Measurements from ENCODE around the gene RNASEH1. TPM values are rescaled to one million over a fixed set of nuclear protein-coding genes. Genes with fewer than 3 reads are reported as not detected.

RNASEH1 gene
- total and polyA plus RNA-seq, 2 of the 13 experiments (the other 11 are each of a cell fraction or from before 2014, with no cell fraction given) = 14.5 to 57.4 TPM

DNA sequence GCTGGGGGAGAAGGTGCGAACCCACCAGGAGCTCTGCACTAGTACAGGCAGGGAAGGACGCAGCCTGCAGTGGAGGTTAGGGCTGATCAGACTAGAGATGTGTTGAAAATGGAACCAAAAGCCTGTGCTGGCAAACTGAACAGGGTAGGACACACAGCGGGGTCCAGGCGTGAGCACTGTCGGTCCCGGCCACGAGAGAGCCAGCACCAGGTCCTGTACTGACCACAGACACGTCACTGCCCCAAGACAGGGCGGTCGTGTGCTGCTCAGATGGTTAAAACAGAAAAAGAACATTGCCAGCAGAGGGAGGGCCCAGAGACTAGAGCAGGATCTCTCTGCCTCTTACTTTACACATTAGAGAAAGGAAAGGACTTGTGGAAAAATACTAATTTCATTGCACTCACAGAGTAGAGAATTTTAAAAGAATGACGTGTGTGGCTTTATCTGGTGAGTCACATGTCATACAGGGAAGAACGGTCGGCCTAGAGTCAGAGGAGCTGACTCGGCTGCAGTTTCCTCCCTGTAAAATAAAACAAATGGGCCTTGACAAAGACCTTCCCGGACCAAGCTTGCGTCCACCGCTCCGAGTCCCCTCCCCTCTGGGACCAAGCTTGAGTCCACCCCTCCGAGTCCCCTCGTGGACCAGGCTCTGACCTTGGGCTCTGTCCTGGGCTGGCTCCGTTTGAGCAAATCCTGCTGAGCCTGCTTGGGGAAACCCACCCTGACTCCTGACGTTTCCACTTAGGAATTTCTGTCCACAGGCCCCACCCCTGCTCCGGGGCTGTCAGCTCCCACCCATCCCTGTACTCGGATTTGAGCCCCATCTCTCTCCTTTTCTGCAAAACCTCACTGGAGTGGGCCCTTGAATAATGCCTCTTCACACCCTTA is 22.1 kb downstream of the RNASEH1 start (continued):
- TF ChIP-seq, protein P1, sequence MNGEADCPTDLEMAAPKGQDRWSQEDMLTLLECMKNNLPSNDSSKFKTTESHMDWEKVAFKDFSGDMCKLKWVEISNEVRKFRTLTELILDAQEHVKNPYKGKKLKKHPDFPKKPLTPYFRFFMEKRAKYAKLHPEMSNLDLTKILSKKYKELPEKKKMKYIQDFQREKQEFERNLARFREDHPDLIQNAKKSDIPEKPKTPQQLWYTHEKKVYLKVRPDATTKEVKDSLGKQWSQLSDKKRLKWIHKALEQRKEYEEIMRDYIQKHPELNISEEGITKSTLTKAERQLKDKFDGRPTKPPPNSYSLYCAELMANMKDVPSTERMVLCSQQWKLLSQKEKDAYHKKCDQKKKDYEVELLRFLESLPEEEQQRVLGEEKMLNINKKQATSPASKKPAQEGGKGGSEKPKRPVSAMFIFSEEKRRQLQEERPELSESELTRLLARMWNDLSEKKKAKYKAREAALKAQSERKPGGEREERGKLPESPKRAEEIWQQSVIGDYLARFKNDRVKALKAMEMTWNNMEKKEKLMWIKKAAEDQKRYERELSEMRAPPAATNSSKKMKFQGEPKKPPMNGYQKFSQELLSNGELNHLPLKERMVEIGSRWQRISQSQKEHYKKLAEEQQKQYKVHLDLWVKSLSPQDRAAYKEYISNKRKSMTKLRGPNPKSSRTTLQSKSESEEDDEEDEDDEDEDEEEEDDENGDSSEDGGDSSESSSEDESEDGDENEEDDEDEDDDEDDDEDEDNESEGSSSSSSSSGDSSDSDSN (CRISPR knock-in tag; IDR thresholded peaks at IDR 0.05) = peak; percentile 77
- TF ChIP-seq, protein P2, sequence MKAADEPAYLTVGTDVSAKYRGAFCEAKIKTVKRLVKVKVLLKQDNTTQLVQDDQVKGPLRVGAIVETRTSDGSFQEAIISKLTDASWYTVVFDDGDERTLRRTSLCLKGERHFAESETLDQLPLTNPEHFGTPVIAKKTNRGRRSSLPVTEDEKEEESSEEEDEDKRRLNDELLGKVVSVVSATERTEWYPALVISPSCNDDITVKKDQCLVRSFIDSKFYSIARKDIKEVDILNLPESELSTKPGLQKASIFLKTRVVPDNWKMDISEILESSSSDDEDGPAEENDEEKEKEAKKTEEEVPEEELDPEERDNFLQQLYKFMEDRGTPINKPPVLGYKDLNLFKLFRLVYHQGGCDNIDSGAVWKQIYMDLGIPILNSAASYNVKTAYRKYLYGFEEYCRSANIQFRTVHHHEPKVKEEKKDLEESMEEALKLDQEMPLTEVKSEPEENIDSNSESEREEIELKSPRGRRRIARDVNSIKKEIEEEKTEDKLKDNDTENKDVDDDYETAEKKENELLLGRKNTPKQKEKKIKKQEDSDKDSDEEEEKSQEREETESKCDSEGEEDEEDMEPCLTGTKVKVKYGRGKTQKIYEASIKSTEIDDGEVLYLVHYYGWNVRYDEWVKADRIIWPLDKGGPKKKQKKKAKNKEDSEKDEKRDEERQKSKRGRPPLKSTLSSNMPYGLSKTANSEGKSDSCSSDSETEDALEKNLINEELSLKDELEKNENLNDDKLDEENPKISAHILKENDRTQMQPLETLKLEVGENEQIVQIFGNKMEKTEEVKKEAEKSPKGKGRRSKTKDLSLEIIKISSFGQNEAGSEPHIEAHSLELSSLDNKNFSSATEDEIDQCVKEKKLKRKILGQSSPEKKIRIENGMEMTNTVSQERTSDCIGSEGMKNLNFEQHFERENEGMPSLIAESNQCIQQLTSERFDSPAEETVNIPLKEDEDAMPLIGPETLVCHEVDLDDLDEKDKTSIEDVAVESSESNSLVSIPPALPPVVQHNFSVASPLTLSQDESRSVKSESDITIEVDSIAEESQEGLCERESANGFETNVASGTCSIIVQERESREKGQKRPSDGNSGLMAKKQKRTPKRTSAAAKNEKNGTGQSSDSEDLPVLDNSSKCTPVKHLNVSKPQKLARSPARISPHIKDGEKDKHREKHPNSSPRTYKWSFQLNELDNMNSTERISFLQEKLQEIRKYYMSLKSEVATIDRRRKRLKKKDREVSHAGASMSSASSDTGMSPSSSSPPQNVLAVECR (CRISPR knock-in tag; IDR thresholded peaks at IDR 0.05; ENCODE audit: borderline replicate concordance) = peak; percentile 68; the same call in 1 of the 2 replicates
- TF ChIP-seq, protein P3, sequence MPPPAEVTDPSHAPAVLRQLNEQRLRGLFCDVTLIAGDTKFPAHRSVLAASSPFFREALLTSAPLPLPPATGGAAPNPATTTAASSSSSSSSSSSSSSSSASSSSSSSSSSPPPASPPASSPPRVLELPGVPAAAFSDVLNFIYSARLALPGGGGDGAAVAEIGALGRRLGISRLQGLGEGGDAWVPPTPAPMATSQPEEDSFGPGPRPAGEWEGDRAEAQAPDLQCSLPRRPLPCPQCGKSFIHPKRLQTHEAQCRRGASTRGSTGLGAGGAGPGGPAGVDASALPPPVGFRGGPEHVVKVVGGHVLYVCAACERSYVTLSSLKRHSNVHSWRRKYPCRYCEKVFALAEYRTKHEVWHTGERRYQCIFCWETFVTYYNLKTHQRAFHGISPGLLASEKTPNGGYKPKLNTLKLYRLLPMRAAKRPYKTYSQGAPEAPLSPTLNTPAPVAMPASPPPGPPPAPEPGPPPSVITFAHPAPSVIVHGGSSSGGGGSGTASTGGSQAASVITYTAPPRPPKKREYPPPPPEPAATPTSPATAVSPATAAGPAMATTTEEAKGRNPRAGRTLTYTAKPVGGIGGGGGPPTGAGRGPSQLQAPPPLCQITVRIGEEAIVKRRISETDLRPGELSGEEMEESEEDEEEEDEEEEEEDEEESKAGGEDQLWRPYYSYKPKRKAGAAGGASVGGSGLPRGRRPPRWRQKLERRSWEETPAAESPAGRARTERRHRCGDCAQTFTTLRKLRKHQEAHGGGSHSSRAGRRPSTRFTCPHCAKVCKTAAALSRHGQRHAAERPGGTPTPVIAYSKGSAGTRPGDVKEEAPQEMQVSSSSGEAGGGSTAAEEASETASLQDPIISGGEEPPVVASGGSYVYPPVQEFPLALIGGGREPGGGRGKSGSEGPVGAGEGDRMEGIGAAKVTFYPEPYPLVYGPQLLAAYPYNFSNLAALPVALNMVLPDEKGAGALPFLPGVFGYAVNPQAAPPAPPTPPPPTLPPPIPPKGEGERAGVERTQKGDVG (CRISPR knock-in tag; IDR thresholded peaks at IDR 0.05; ENCODE audit: borderline replicate concordance) = no peak; the same call in 1 of the 2 replicates
- TF ChIP-seq KDM5B (CRISPR knock-in tag; IDR thresholded peaks at IDR 0.05; ENCODE audit: borderline replicate concordance) = peak; percentile 84
- TF ChIP-seq, protein P4, sequence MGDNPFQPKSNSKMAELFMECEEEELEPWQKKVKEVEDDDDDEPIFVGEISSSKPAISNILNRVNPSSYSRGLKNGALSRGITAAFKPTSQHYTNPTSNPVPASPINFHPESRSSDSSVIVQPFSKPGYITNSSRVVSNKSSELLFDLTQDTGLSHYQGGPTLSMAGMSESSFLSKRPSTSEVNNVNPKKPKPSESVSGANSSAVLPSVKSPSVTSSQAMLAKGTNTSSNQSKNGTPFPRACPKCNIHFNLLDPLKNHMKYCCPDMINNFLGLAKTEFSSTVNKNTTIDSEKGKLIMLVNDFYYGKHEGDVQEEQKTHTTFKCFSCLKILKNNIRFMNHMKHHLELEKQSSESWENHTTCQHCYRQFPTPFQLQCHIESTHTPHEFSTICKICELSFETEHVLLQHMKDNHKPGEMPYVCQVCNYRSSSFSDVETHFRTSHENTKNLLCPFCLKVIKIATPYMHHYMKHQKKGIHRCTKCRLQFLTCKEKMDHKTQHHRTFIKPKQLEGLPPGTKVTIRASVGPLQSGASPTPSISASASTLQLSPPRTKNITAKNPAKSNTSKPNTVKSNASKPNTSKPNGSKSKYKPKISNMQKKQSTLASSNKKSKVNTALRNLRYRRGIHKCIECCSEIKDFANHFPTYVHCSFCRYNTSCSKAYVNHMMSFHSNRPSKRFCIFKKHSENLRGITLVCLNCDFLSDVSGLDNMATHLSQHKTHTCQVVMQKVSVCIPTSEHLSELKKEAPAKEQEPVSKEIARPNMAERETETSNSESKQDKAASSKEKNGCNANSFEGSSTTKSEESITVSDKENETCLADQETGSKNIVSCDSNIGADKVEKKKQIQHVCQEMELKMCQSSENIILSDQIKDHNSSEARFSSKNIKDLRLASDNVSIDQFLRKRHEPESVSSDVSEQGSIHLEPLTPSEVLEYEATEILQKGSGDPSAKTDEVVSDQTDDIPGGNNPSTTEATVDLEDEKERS (CRISPR knock-in tag; IDR thresholded peaks at IDR 0.05) = peak; percentile 71
- TF ChIP-seq GATA4 (IDR thresholded peaks at IDR 0.05; ENCODE audit: borderline replicate concordance, low read depth) = 0 out of 2 replicates have a peak, but pooled peaks have one; percentile 15
- TF ChIP-seq ZNF484 (CRISPR knock-in tag; IDR thresholded peaks at IDR 0.05; ENCODE audit: borderline replicate concordance, low read depth) = no peak
- TF ChIP-seq HOXD1 (CRISPR knock-in tag; IDR thresholded peaks at IDR 0.05) = no peak
- no peak for TF ChIP-seq FOXP1 (IDR thresholded peaks at IDR 0.05)
- TF ChIP-seq FOXP1 (CRISPR knock-in tag; IDR thresholded peaks at IDR 0.05) = no peak
- TF ChIP-seq, protein P5, sequence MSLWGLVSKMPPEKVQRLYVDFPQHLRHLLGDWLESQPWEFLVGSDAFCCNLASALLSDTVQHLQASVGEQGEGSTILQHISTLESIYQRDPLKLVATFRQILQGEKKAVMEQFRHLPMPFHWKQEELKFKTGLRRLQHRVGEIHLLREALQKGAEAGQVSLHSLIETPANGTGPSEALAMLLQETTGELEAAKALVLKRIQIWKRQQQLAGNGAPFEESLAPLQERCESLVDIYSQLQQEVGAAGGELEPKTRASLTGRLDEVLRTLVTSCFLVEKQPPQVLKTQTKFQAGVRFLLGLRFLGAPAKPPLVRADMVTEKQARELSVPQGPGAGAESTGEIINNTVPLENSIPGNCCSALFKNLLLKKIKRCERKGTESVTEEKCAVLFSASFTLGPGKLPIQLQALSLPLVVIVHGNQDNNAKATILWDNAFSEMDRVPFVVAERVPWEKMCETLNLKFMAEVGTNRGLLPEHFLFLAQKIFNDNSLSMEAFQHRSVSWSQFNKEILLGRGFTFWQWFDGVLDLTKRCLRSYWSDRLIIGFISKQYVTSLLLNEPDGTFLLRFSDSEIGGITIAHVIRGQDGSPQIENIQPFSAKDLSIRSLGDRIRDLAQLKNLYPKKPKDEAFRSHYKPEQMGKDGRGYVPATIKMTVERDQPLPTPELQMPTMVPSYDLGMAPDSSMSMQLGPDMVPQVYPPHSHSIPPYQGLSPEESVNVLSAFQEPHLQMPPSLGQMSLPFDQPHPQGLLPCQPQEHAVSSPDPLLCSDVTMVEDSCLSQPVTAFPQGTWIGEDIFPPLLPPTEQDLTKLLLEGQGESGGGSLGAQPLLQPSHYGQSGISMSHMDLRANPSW (CRISPR knock-in tag; IDR thresholded peaks at IDR 0.05; ENCODE audit: borderline replicate concordance) = 0 out of 2 replicates have a peak, but pooled peaks have one; percentile 47

Data from HepG2 (cell line).